ENCODE data around the gene TMCC3.

The TMCC3 gene

GRCh38 chr12:94531196-94531720 lies 119.1 kb downstream of the TMCC3 start:
- DNase-seq (ENCODE audit: low read depth), result no peak

- DNase-seq (ENCODE audit: low read depth), result no peak
Observed at GRCh38 chr12:94525951-94526350, 124.4 kb downstream of the TMCC3 start.

All from HS-5 (cell line).